Muscle of leg (tissue), 11 donors: ENCODE measurements around the gene KMT2D. TPM values are rescaled to one million over a fixed set of nuclear protein-coding genes. Genes with fewer than 3 reads are reported as not detected.

Experiments
- DNase-seq: peaks from one replicate; pipeline ENCODE4 v3.0.0; 2013
- H3K27ac ChIP-seq: one replicate; pipeline ENCODE4 v1.5.1; 2013; ENCODE audit warnings: mild to moderate bottlenecking, low read length, control low read depth
- H3K27me3 ChIP-seq: one replicate; pipeline ENCODE4 v1.6.1; 2013; ENCODE audit warnings: low read length; ENCODE audit not compliant: control insufficient read depth, insufficient read depth
- H3K36me3 ChIP-seq: one replicate; pipeline ENCODE4 v1.6.1; 2013; ENCODE audit warnings: low read length; ENCODE audit not compliant: control insufficient read depth, insufficient read depth
- H3K4me1 ChIP-seq: one replicate; pipeline ENCODE4 v1.6.1; 2013; ENCODE audit warnings: low read length; ENCODE audit not compliant: control insufficient read depth, insufficient read depth
- H3K4me3 ChIP-seq: one replicate; pipeline ENCODE4 v1.5.1; 2013; ENCODE audit warnings: low read length, control low read depth
- H3K9me3 ChIP-seq: replicated peaks from 2 replicates; pipeline ENCODE4 v1.6.1; 2013; ENCODE audit warnings: low read depth, low read length; ENCODE audit not compliant: control insufficient read depth
- WGBS: methylation state at CpG from one replicate; pipeline ENCODE4 v1.1.5; 2013; ENCODE audit warnings: missing lambda C conversion rate; ENCODE audit not compliant: insufficient coverage; 5-methylcytosine and 5-hydroxymethylcytosine counted together
- polyA plus RNA-seq, 8 donors: library from polyadenylated mRNA; unstranded; fragments of 120-200 nt; gene quantifications; one replicate each; pipeline versions ENCODE4 v1.2.1 to v1.2.3, GENCODE V29; 2013; ENCODE audit warnings: inconsistent platforms in 1 of 8, low replicate concordance in 1 of 8; ENCODE audit not compliant: insufficient read length in 8 of 8, insufficient read depth in 1 of 8
- total RNA-seq: library from RNA; stranded (reverse); fragments of 120-200 nt; gene quantifications from one replicate; pipeline ENCODE4 v1.2.4, GENCODE V29; 2013

Gene KMT2D
- total and polyA plus RNA-seq, 9 donors: 25.6 to 58.0 (median 44.2) TPM

- peaks cover 99% of the 10 kb centered on the region for H3K36me3 ChIP-seq
- H3K9me3 ChIP-seq: no peaks in the 10 kb centered on the region
- no peak overlapping the region for H3K27ac ChIP-seq
- no peak for DNase-seq
- no peak overlapping the region for H3K4me3 ChIP-seq
- H3K27me3 ChIP-seq: no peaks in the 10 kb centered on the region
- H3K4me1 ChIP-seq: no peaks in the 10 kb centered on the region
- 97% methylated on average over 12 of the region's 12 CpGs for WGBS
Measured at GRCh38 chr12:49044660-49045059, 15.9 kb downstream of the KMT2D start.

- Histone ChIP-seq H3K4me1 (no peaks in the 10 kb centered on the region), H3K27ac (no peak overlapping the region), H3K9me3 (no peaks in the 10 kb centered on the region), H3K27me3 (no peaks in the 10 kb centered on the region), H3K36me3 (peaks cover 99% of the 10 kb centered on the region), H3K4me3 (no peak overlapping the region)
- WGBS: 47% methylated on average over 10 of the region's 11 CpGs
- no peak for DNase-seq
Measured at GRCh38 chr12:49043856-49044258, 16.7 kb downstream of the KMT2D start.

- Histone ChIP-seq H3K27ac (no peak overlapping the region), H3K9me3 (no peaks in the 10 kb centered on the region), H3K4me3 (no peak overlapping the region), H3K4me1 (no peaks in the 10 kb centered on the region), H3K27me3 (no peaks in the 10 kb centered on the region), H3K36me3 (peaks cover 99% of the 10 kb centered on the region)
- DNase-seq: no peak
- WGBS: no CpG with 5 or more reads among the region's 4 CpGs
Measured at GRCh38 chr12:49043241-49043640, 17.4 kb downstream of the KMT2D start.

- Histone ChIP-seq H3K27me3 (no peaks in the 10 kb centered on the region), H3K27ac (no peak overlapping the region), H3K4me3 (no peak overlapping the region), H3K4me1 (no peaks in the 10 kb centered on the region), H3K36me3 (peaks cover 99% of the 10 kb centered on the region), H3K9me3 (no peaks in the 10 kb centered on the region)
- DNase-seq: no peak
- 55% methylated on average over 1 of the region's 18 CpGs for WGBS
Measured at GRCh38 chr12:49041881-49042484, 18.6 kb downstream of the KMT2D start.

- no peak overlapping the region for H3K4me3 ChIP-seq
- no peak for DNase-seq
- H3K27ac ChIP-seq: no peak overlapping the region
- H3K9me3 ChIP-seq: no peaks in the 10 kb centered on the region
- peaks cover 98% of the 10 kb centered on the region for H3K36me3 ChIP-seq
- WGBS: 91% methylated on average over 26 of the region's 31 CpGs
- no peaks in the 10 kb centered on the region for H3K4me1 ChIP-seq
- no peaks in the 10 kb centered on the region for H3K27me3 ChIP-seq
Measured at GRCh38 chr12:49041036-49041880, 19.3 kb downstream of the KMT2D start.

- DNase-seq: no peak
- Histone ChIP-seq H3K27ac (no peak overlapping the region), H3K4me1 (no peaks in the 10 kb centered on the region), H3K27me3 (no peaks in the 10 kb centered on the region), H3K4me3 (no peak overlapping the region), H3K36me3 (peaks cover 89% of the 10 kb centered on the region), H3K9me3 (no peaks in the 10 kb centered on the region)
- WGBS: 92% methylated on average over 14 of the region's 14 CpGs
Measured at GRCh38 chr12:49040364-49040855, 20.2 kb downstream of the KMT2D start.

GRCh38 chr12:49039421-49040363 lies 20.9 kb downstream of the KMT2D start:
- H3K27ac ChIP-seq: no peak overlapping the region
- WGBS: 91% methylated on average over 20 of the region's 30 CpGs
- H3K36me3 ChIP-seq: peaks cover 89% of the 10 kb centered on the region
- no peaks in the 10 kb centered on the region for H3K9me3 ChIP-seq
- no peak for DNase-seq
- no peaks in the 10 kb centered on the region for H3K4me1 ChIP-seq
- H3K4me3 ChIP-seq: no peak overlapping the region
- no peaks in the 10 kb centered on the region for H3K27me3 ChIP-seq

GRCh38 chr12:49038291-49038955 lies 22.2 kb downstream of the KMT2D start:
- Histone ChIP-seq H3K36me3 (peaks cover 89% of the 10 kb centered on the region), H3K27ac (no peak overlapping the region), H3K27me3 (no peaks in the 10 kb centered on the region), H3K4me3 (no peak overlapping the region), H3K4me1 (peaks cover 10% of the 10 kb centered on the region), H3K9me3 (no peaks in the 10 kb centered on the region)
- WGBS: 91% methylated on average over 20 of the region's 20 CpGs
- DNase-seq: no peak

- Histone ChIP-seq H3K36me3 (peaks cover 89% of the 10 kb centered on the region), H3K4me3 (no peak overlapping the region), H3K27ac (no peak overlapping the region), H3K4me1 (peaks cover 16% of the 10 kb centered on the region), H3K9me3 (no peaks in the 10 kb centered on the region), H3K27me3 (no peaks in the 10 kb centered on the region)
- DNase-seq: no peak
- 91% methylated on average over 5 of the region's 7 CpGs for WGBS
Measured at GRCh38 chr12:49037947-49038237, 22.7 kb downstream of the KMT2D start.
